HEK293T (cell line): Measurements from ENCODE around the gene CSGALNACT2.

Experiments used
- ARNT ChIP-seq: fragments of 450-650 bp; IDR thresholded peaks from 2 replicates; pipeline ENCODE4 v1.6.1; 2017; ENCODE audit warnings: mild to moderate bottlenecking
- BHLHE40 ChIP-seq: fragments of 450-650 bp; IDR thresholded peaks from 2 replicates; pipeline ENCODE4 v1.6.1; 2016; ENCODE audit warnings: mild to moderate bottlenecking, moderate library complexity, borderline replicate concordance
- ELF4 ChIP-seq: fragments of 450-650 bp; IDR thresholded peaks from 2 replicates; pipeline ENCODE4 v1.6.1; 2017; ENCODE audit warnings: antibody characterized with exemption
- FOXK2 ChIP-seq: fragments of 450-650 bp; IDR thresholded peaks from 2 replicates; pipeline ENCODE4 v1.6.1; 2016; ENCODE audit warnings: mild to moderate bottlenecking
- FOXM1 ChIP-seq: fragments of 450-650 bp; IDR thresholded peaks from 2 replicates; pipeline ENCODE4 v1.6.1; 2017; ENCODE audit warnings: mild to moderate bottlenecking, borderline replicate concordance
- HDGF ChIP-seq: fragments of 450-650 bp; IDR thresholded peaks from 2 replicates; pipeline ENCODE4 v1.6.1; 2017; ENCODE audit warnings: antibody characterized with exemption, borderline replicate concordance
- L3MBTL2 ChIP-seq: fragments of 450-650 bp; conservative IDR thresholded peaks from 2 replicates; pipeline ENCODE4 v1.6.1; 2016; ENCODE audit warnings: mild to moderate bottlenecking
- SP1 ChIP-seq: fragments of 450-650 bp; IDR thresholded peaks from 2 replicates; pipeline ENCODE4 v1.6.1; 2017
- TARDBP ChIP-seq: fragments of 450-650 bp; IDR thresholded peaks from 2 replicates; pipeline ENCODE4 v1.6.1; 2016
- ZNF384 ChIP-seq: fragments of 450-650 bp; IDR thresholded peaks from 2 replicates; pipeline ENCODE4 v1.6.1; 2016

- TF ChIP-seq TARDBP: no peak
- TF ChIP-seq FOXK2: no peak
- TF ChIP-seq ARNT: no peak
- TF ChIP-seq SP1: no peak
- TF ChIP-seq ELF4: no peak
- TF ChIP-seq BHLHE40: no peak
- no peak for TF ChIP-seq ZNF384
- TF ChIP-seq FOXM1: no peak
- TF ChIP-seq L3MBTL2: no peak
- TF ChIP-seq HDGF: no peak
Observed at GRCh38 chr10:43155221-43155620, 17.0 kb downstream of the CSGALNACT2 start.
